RWPE1 (cell line): ENCODE data around the gene PATJ.

Experiments used
- CTCF ChIA-PET: fragments of 350-600 bp; sonication (Branson Sonifier 250); formaldehyde crosslinking; extraction: SDS; loops from one replicate; lab custom pipeline; 2021; lab: Yijun Ruan, JAX
- POLR2A ChIA-PET: fragments of 400-600 bp; formaldehyde crosslinking; extraction: SDS; loops from one replicate; lab custom pipeline; 2020; ENCODE audit warnings: antibody characterized with exemption; ENCODE audit not compliant: low non-redundant PET; lab: Yijun Ruan, JAX
- DNase-seq: peaks from one replicate; pipeline ENCODE4 v3.0.0; 2012; ENCODE audit warnings: low spot score
- H3K27ac ChIP-seq: fragments of 450-650 bp; 2 replicates; pipeline ENCODE4 v1.5.1; 2017
- TF ChIP-seq, protein P1 (sequence below): fragments of 450-650 bp; conservative IDR thresholded peaks from 2 replicates; pipeline ENCODE4 v1.5.1; 2017; ENCODE audit warnings: low read depth, mild to moderate bottlenecking

The PATJ gene

DNA sequence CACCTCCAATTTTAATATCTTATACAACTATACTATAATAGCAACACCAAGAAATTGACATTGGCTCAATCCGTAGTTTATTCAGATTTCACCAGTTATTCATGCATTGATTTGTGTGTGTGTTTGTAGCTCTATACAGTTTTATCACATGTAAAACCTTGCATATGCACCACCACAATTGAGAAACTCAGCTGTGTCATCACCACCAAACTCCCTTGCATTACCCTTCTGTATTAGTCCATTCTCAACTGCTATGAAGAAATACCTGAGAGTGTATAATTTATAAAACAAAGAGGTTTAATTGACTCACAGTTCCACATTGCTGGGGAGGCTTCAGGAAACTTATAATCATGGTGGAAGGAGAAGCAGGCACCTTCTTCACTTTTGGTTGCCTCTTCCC is 162.1 kb downstream of the PATJ start:
- no peak for DNase-seq
- ChIA-PET CTCF (no interaction called here), POLR2A (no interaction called here)
- no peak overlapping the region for H3K27ac ChIP-seq
- TF ChIP-seq, protein P1, sequence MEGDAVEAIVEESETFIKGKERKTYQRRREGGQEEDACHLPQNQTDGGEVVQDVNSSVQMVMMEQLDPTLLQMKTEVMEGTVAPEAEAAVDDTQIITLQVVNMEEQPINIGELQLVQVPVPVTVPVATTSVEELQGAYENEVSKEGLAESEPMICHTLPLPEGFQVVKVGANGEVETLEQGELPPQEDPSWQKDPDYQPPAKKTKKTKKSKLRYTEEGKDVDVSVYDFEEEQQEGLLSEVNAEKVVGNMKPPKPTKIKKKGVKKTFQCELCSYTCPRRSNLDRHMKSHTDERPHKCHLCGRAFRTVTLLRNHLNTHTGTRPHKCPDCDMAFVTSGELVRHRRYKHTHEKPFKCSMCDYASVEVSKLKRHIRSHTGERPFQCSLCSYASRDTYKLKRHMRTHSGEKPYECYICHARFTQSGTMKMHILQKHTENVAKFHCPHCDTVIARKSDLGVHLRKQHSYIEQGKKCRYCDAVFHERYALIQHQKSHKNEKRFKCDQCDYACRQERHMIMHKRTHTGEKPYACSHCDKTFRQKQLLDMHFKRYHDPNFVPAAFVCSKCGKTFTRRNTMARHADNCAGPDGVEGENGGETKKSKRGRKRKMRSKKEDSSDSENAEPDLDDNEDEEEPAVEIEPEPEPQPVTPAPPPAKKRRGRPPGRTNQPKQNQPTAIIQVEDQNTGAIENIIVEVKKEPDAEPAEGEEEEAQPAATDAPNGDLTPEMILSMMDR = no peak

DNA sequence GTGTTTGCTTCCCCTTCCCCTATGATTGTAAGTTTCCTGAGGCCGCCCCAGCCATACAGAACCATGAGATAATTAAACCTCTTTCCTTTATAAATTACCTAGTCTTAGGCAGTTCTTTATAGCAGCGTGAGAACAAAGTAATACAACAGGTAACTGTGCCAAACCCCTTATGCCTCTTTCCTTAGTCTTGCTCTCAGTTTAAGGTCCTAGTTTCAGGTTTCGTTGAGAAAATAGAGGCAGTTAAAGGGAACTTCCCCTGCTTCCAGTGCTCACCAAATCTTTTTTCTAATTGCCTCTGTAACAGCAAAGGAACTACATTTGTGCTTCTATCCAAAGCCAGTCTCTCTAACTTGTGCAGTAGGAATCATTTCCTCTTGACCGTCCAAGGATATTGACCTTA is 164.8 kb downstream of the PATJ start:
- DNase-seq = no peak
- POLR2A ChIA-PET = no interaction called here
- TF ChIP-seq, protein P1 = no peak
- CTCF ChIA-PET = interaction anchor here (0.9 kb wide), 1 partner anchor 10 kb away, joined by 3 read pairs; no protein-coding TSS in a partner anchor
- H3K27ac ChIP-seq = no peak overlapping the region

DNA sequence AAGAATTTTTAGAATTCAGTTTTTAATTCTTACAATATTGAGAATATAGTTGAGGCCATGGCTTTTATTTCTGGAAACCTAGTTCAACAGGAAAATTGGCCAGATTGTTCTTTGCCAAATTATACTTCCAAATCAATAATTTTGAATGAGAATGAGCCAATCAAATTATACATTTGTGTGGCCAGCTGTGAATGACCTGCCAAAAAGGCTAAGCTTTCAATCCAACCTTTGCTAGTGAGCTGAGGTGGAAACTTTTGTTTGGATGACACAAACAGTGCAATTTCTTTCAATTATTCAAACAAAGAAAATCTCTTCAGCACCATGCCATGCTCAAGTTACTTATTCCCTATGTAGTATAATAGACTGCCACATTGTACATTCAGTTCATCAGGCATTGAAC is 167.8 kb downstream of the PATJ start:
- ChIA-PET POLR2A (no interaction called here), CTCF (interaction anchor here (0.5 kb wide), 1 partner anchor 26 kb away, joined by 6 read pairs; no protein-coding TSS in a partner anchor)
- DNase-seq = no peak
- TF ChIP-seq, protein P1 = no peak
- H3K27ac ChIP-seq = no peak overlapping the region

DNA sequence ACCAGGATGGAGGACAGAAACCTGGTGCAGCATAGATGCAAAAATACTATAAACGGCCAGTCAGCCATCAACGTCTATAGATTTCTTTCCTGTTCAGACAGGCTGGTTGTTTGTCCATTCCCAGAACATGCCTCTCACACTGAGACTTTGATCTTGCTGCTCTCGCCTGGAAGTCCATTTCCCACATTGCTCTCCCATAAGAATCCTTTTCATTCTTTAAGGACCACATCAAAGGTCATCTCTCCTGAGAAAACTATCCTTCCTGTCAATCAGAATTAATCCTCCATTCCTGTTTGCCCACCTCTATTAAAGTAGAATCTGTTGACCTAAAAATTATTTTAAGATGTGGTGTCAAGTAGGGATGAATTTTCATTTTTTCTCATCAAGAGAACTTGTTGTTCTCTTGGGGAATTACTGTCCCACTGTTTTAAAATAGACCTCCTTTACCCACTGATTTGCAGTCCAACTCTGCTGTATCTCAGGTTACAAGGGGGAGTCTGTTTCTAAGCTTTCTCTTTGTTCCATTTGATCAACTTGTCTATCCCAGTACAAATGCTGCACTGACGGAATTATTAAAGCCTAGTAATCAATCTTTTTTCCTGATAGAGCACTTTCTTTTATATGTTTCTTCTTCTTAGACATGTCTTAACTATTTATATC is 172.7 kb downstream of the PATJ start:
- no peak for DNase-seq
- H3K27ac ChIP-seq = no peak overlapping the region
- ChIA-PET CTCF (no interaction called here), POLR2A (no interaction called here)
- TF ChIP-seq, protein P1 = no peak

DNA sequence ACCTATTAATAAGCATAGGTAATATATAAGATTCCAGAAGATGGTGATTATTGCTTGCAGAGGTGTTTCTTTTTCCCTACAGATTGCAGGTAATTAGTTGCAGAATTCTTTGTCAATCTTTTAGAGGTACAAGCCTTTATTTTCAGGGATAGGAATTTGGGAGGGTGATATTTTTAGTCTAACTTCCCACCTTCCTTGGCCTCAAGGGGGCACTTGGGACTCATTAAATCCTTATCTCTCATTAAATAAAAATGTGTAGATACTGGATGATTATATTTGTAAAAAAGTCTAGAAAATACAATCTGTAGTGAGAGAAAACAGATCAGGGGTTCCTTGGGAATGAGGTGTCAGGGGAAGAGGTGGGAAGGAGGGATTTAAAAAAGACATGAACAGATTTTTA is 179.2 kb downstream of the PATJ start:
- no peak for DNase-seq
- no peak overlapping the region for H3K27ac ChIP-seq
- TF ChIP-seq, protein P1 = no peak
- CTCF ChIA-PET = no interaction called here
- POLR2A ChIA-PET = no interaction called here

DNA sequence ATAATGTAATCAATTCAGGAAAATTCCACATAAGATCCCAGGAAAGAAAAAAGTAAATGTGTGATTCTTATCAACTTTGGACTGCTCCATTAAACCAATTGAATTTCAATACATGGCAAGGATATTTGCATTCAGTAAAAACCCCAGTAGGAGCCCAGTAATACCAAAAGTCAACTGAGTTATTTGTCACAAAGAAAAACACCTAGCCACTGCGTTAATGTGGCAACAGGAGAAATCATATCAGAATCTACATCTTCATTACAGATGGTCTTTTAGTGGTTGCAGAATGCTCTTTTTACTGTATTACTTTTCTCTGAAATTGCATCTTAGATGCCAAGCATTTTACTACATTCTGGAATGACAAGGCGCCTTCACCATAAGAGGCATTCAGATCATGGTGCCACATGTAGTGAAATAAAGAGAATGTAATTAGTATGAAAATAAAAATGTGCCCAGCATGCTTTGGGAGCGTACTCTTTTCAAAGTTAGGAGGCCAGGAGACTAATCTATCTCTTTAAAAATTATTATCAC is 180.7 kb downstream of the PATJ start:
- H3K27ac ChIP-seq = no peak overlapping the region
- CTCF ChIA-PET = no interaction called here
- no peak for DNase-seq
- TF ChIP-seq, protein P1 = no peak
- POLR2A ChIA-PET = no interaction called here
